Brain microvascular endothelial cell (primary cell): Measurements from ENCODE around the gene NISCH.

Experiments
- DNase-seq: peaks from one replicate; pipeline ENCODE4 v3.0.0-alpha.2; 2020
- H3K27ac ChIP-seq: fragments of 250-450 bp; sonication (Bioruptor Pico); 2 replicates; pipeline ENCODE4 v1.5.1; 2020; ENCODE audit warnings: mild to moderate bottlenecking, moderate library complexity
- H3K27me3 ChIP-seq: fragments of 250-450 bp; sonication (Bioruptor Pico); replicated peaks from 2 replicates; pipeline ENCODE4 v1.5.1; 2020; ENCODE audit warnings: mild to moderate bottlenecking
- H3K36me3 ChIP-seq: fragments of 250-450 bp; sonication (Bioruptor Pico); replicated peaks from 2 replicates; pipeline ENCODE4 v1.5.1; 2020; ENCODE audit warnings: mild to moderate bottlenecking
- H3K4me3 ChIP-seq: 2 replicates; pipeline ENCODE4 v1.5.1; 2011; ENCODE audit warnings: low read depth, mild to moderate bottlenecking, control low read depth, low read length, moderate library complexity
- CTCF ChIP-seq: IDR thresholded peaks from 2 replicates; pipeline ENCODE4 v1.5.1; 2011; ENCODE audit warnings: low read depth, mild to moderate bottlenecking, moderate library complexity, low read length, control low read depth, inconsistent platforms; ENCODE audit errors: missing control alignments
- in situ Hi-C: cut with HindIII; loops from 2 replicates; pipeline ENCODE4 v1.10.0; 2017; ENCODE audit warnings: low sequenced_read_pairs, low pct_ligation_motif_present

Gene NISCH

GRCh38 chr3:52455283-52456168 is at the start of gene NISCH:
Gene NISCH (plus strand): TSS chr3:52455604. CDS start chr3:52455642, 38 bp downstream.
- Histone ChIP-seq H3K4me3 (peak within 1 kb of the TSS; percentile 88), H3K27ac (peak within 1 kb of the TSS; percentile 56), H3K27me3 (no peaks in the 10 kb centered on the region), H3K36me3 (peaks cover 15% of the 10 kb centered on the region)
- in situ Hi-C loops = no loop called here
- TF ChIP-seq CTCF = no peak
- peak; percentile 47 for DNase-seq

GRCh38 chr3:52406231-52406661 is 49.2 kb upstream of the NISCH start:
- Histone ChIP-seq H3K4me3 (no peak overlapping the region), H3K27me3 (no peaks in the 10 kb centered on the region), H3K36me3 (peaks cover 55% of the 10 kb centered on the region), H3K27ac (no peak overlapping the region)
- in situ Hi-C loops = no loop called here
- no peak for DNase-seq
- TF ChIP-seq CTCF = no peak

GRCh38 chr3:52406791-52407510 is 48.5 kb upstream of the NISCH start:
- DNase-seq = no peak
- Histone ChIP-seq H3K4me3 (no peak overlapping the region), H3K27ac (no peak overlapping the region), H3K27me3 (no peaks in the 10 kb centered on the region), H3K36me3 (peaks cover 51% of the 10 kb centered on the region)
- in situ Hi-C loops = no loop called here
- no peak for TF ChIP-seq CTCF

- peaks cover 43% of the 10 kb centered on the region for H3K36me3 ChIP-seq
- TF ChIP-seq CTCF = no peak
- no peaks in the 10 kb centered on the region for H3K27me3 ChIP-seq
- no peak for DNase-seq
- in situ Hi-C loops = no loop called here
- no peak overlapping the region for H3K4me3 ChIP-seq
- no peak overlapping the region for H3K27ac ChIP-seq
These were observed 47.6 kb upstream of the NISCH start for GRCh38 chr3:52407779-52408178.

- no peak for DNase-seq
- no peaks in the 10 kb centered on the region for H3K27me3 ChIP-seq
- in situ Hi-C loops = no loop called here
- TF ChIP-seq CTCF = no peak
- no peak overlapping the region for H3K27ac ChIP-seq
- peak overlapping the region; percentile 5 for H3K4me3 ChIP-seq
- H3K36me3 ChIP-seq = peaks cover 36% of the 10 kb centered on the region
These were observed 46.9 kb upstream of the NISCH start for GRCh38 chr3:52408466-52408865.
